Lower leg skin (tissue), 3 donors: ENCODE results near the gene FCER1G.
A peak's percentile ranks its signal among the peaks of the same experiment; 100 is the strongest.

Experiments used
- POLR2A ChIP-seq, 2 donors: fragments of 450-650 bp; IDR thresholded peaks; one replicate each; pipeline ENCODE4 v1.6.1; 2016 to 2017; ENCODE audit warnings: antibody characterized with exemption in 2 of 2, mild to moderate bottlenecking in 1 of 2, moderate library complexity in 1 of 2
- TF ChIP-seq, protein P1 (sequence below), 3 donors: fragments of 450-650 bp; IDR thresholded peaks; one replicate each; pipeline ENCODE4 v1.5.1; 2016; ENCODE audit warnings: antibody characterized with exemption in 3 of 3, mild to moderate bottlenecking in 3 of 3, moderate library complexity in 2 of 3

DNA sequence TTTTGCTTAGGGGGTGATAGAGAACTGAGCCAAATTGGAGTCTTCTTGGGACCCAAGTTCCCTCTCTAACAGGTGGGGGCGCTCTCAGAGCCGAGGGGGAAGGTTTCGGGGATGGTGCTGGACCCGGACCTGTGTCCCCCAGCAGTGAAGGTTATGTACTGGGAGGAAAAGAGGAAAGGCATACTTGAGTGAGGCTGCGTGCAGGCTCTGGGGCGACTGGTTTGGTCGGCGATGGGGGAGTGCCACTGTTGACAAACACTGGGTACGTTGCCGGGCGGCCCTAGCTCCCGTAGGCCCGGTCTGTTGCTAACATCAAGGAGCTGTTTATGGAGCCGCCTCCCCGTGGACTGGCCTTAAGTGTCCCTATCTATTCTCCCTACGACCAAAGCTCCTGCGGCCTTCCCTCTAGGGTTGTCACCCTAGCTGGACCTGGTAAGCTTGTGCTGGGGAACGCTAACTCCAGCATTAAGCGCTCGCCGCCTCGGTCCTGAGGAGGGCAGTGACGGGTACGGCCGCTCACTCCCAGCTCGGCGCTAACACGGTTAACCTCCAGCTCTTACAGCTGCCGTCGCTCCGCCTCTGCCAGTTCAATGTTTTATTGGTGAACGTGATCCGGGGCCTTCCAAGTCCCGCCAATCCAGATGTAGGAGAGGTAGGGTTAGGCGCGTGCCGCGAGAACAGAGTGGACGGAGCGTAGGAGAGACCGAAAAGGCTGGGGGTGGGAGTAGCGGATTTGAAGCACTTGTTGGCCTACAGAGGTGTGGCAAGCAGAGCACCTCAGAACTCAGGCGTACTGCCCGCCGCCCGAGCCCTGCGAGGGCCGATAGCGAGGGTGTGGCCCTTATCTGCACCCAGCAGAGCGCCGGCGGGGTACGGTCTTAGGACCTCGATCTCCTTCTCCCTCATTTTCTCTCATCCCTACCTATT lies 49.1 kb upstream of the FCER1G start, which contains the start of gene PPOX:
- peak in 1 of 2 donors; percentile 14 for TF ChIP-seq POLR2A (IDR thresholded peaks at IDR 0.05)
- TF ChIP-seq, protein P1, sequence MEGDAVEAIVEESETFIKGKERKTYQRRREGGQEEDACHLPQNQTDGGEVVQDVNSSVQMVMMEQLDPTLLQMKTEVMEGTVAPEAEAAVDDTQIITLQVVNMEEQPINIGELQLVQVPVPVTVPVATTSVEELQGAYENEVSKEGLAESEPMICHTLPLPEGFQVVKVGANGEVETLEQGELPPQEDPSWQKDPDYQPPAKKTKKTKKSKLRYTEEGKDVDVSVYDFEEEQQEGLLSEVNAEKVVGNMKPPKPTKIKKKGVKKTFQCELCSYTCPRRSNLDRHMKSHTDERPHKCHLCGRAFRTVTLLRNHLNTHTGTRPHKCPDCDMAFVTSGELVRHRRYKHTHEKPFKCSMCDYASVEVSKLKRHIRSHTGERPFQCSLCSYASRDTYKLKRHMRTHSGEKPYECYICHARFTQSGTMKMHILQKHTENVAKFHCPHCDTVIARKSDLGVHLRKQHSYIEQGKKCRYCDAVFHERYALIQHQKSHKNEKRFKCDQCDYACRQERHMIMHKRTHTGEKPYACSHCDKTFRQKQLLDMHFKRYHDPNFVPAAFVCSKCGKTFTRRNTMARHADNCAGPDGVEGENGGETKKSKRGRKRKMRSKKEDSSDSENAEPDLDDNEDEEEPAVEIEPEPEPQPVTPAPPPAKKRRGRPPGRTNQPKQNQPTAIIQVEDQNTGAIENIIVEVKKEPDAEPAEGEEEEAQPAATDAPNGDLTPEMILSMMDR (IDR thresholded peaks at IDR 0.05), result no peak
